Naive thymus-derived CD4-positive, alpha-beta T cell (primary cell): ENCODE data around the gene GP9. TPM values are rescaled to one million over a fixed set of nuclear protein-coding genes. Genes with fewer than 3 reads are reported as not detected.

Experiments
- ATAC-seq: fragments of 150-1000 bp; cut with Tn5 transposase; 2 replicates; pipeline ENCODE4 v1.10.0; 2021; ENCODE audit warnings: mild to moderate bottlenecking, moderate library complexity
- CTCF ChIA-PET: fragments of 350-600 bp; sonication (Branson Sonifier 250); formaldehyde crosslinking; loops from one replicate; lab custom pipeline; 2021; ENCODE audit warnings: antibody characterized with exemption; lab: Charles Lee
- POLR2A ChIA-PET: fragments of 350-600 bp; sonication (Branson Sonifier 250); formaldehyde crosslinking; loops from one replicate; lab custom pipeline; 2021; ENCODE audit warnings: antibody characterized with exemption, inconsistent platforms; lab: Charles Lee
- DNase-seq, 9 donors: peaks; one replicate each; pipeline versions ENCODE4 v3.0.0 to v3.0.0-alpha.2; 2020 to 2022; ENCODE audit warnings: mixed read lengths in 1 of 9
- H3K27ac ChIP-seq: one replicate; pipeline ENCODE4 v1.7.0; 2013; ENCODE audit warnings: mild to moderate bottlenecking, low read depth, low read length, moderate library complexity
- H3K27me3 ChIP-seq, 2 donors: one replicate each; pipeline ENCODE4 v1.7.0; 2013; ENCODE audit warnings: low read length in 2 of 2, mild to moderate bottlenecking in 2 of 2, moderate library complexity in 2 of 2; ENCODE audit not compliant: control insufficient read depth in 2 of 2, insufficient read depth in 2 of 2
- H3K36me3 ChIP-seq, 3 experiments: 1 replicate in 2 of 3; 2 replicates in 1 of 3; pipeline ENCODE4 v1.7.0; 2013; ENCODE audit warnings: low read length in 3 of 3, mild to moderate bottlenecking in 3 of 3, moderate library complexity in 1 of 3; ENCODE audit not compliant: insufficient read depth in 3 of 3, control insufficient read depth in 2 of 3
- H3K4me1 ChIP-seq, 2 donors: one replicate each; pipeline ENCODE4 v1.7.0; 2013; ENCODE audit warnings: low read length in 2 of 2, mild to moderate bottlenecking in 2 of 2, moderate library complexity in 1 of 2; ENCODE audit not compliant: control insufficient read depth in 2 of 2, insufficient read depth in 2 of 2
- H3K4me3 ChIP-seq: 2 replicates; pipeline ENCODE4 v1.7.0; 2013; ENCODE audit warnings: mild to moderate bottlenecking, low read length
- H3K9me3 ChIP-seq, 3 experiments: 1 replicate in 2 of 3; 2 replicates in 1 of 3; pipeline ENCODE4 v1.7.0; 2013; ENCODE audit warnings: low read length in 3 of 3; ENCODE audit not compliant: control insufficient read depth in 2 of 3
- H3K27ac Mint-ChIP-seq, 9 donors: one replicate each; pipeline ENCODE4 v1.8.0; 2020 to 2022; ENCODE audit warnings: mixed read lengths in 9 of 9, mild to moderate bottlenecking in 8 of 9, moderate library complexity in 5 of 9, inconsistent platforms in 2 of 9
- H3K27me3 Mint-ChIP-seq, 5 donors: one replicate each; pipeline ENCODE4 v1.8.0; 2021 to 2022; ENCODE audit warnings: mixed read lengths in 5 of 5, mild to moderate bottlenecking in 1 of 5
- H3K36me3 Mint-ChIP-seq, 5 donors: one replicate each; pipeline ENCODE4 v1.8.0; 2020 to 2022; ENCODE audit warnings: mixed read lengths in 5 of 5, mild to moderate bottlenecking in 3 of 5, inconsistent platforms in 1 of 5
- H3K4me1 Mint-ChIP-seq, 7 donors: one replicate each; pipeline ENCODE4 v1.8.0; 2020 to 2022; ENCODE audit warnings: mixed read lengths in 7 of 7, mild to moderate bottlenecking in 3 of 7, inconsistent platforms in 1 of 7
- H3K4me3 Mint-ChIP-seq, 10 donors: one replicate each; pipeline ENCODE4 v1.8.0; 2020 to 2022; ENCODE audit warnings: mild to moderate bottlenecking in 10 of 10, mixed read lengths in 10 of 10, moderate library complexity in 6 of 10, inconsistent platforms in 2 of 10
- H3K9me3 Mint-ChIP-seq, 11 donors: one replicate each; pipeline ENCODE4 v1.8.0; 2020 to 2022; ENCODE audit warnings: mixed read lengths in 11 of 11, mild to moderate bottlenecking in 4 of 11, inconsistent platforms in 1 of 11, moderate library complexity in 1 of 11
- intact Hi-C, 2 donors: fragments of 100-400 bp; cut with micrococcal nuclease; formaldehyde crosslinking; loops; one replicate each; pipeline ENCODE4 v1.15.1; 2023
- polyA plus RNA-seq, 2 donors: library from polyadenylated mRNA; unstranded; fragments of 300-500 nt; fragmentation: Illumina TruSeq; gene quantifications; one replicate each; pipeline ENCODE4 v1.2.3, GENCODE V29; 2021
- total RNA-seq, 6 experiments: library from RNA in 5 of 6; stranded (reverse) in 5 of 6; gene quantifications; 1 replicate in 5 of 6; 2 replicates in 1 of 6; pipeline ENCODE4 v1.2.3 and lab custom pipeline; 2021 to 2026

Gene GP9
- total RNA-seq (1 to 10 TPM in 1 of 5 experiments, not detected in 4; 2.5 TPM), polyA plus RNA-seq (not detected), total RNA-seq (lab: John Stamatoyannopoulos, UW) (not detected)

DNA sequence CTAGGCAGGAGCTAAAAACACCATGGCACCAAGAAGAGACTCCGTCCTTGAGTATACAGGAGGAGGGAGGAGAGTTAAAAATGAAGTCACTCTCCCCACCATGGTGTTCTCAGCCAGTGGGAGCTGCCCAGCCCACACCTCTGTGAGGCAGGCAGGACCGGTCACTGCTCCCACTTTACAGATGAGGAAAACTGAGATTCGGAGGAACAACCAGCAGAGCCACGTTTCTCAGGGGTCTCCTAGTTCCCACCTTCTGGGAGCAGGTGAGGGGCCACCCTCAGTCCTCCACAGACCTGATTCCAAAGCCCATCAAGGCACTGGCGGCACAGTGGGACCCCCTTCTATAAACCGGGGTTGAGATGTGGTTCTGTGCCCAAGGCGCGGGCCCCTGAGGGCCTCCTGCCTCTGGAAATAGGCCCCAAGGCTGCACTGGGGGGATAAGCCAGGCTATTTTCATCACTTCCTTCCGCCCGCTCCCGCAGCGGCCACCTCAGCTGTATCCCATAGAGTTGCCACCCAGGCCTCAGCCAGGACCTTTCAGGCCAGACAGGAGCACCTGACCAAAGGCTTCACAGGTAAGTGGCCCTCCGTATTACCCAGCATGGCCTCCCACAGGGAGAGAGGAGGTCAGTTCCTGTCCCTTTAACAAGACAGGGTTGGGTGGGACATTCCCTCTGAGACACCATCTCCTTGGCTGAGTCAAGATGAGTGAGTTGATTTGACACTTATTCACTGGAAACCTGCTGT is at the start of gene GP9:
TSS of gene GP9 (plus strand) at position 504 of the 747 bp plus-strand sequence. CDS start 961 bp downstream, outside the sequence.
- no peak within 1 kb of the TSS for H3K27ac Mint-ChIP-seq

DNA sequence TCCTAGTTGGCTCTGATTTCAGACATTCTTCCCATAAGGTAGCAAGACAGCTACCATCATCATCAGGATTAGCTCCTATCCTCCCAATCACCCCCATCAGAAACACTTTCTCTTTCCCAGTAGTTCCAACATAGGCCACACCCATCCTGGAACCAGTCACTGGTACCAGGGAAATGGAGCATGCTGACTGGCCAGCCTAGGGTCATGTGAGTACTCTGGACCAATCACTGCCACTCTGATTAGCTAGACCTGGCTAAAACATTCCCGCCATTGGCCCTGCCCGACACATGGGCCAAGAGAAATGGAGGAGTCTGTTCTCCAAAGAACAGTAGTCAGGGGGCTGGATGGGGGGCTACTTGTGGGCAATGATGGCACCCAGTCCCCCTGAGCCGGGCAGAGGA is 47.1 kb upstream of the GP9 start:
- H3K27me3 Mint-ChIP-seq, result no peaks in the 10 kb centered on the region

More for the DNA sequence above, at the start of gene GP9:
- no peak for ATAC-seq
- DNase-seq, result no peak
- H3K27me3 ChIP-seq, result no peaks in the 10 kb centered on the region
- Mint-ChIP-seq H3K9me3 (no peaks in the 10 kb centered on the region), H3K27me3 (peaks cover 0 to 5% (median 0%) of the 10 kb centered on the region in 5 donors), H3K4me3 (no peak within 1 kb of the TSS), H3K4me1 (peaks cover 0 to 13% (median 5%) of the 10 kb centered on the region in 7 donors), H3K36me3 (peaks cover 0 to 4% (median 0%) of the 10 kb centered on the region in 5 donors)
- no peaks in the 10 kb centered on the region for H3K9me3 ChIP-seq
- ChIA-PET POLR2A (interaction anchor here (1.0 kb wide), 2 partner anchors 8 to 58 kb away, joined by 3 read pairs; no protein-coding TSS in a partner anchor), CTCF (interaction anchor here (1.3 kb wide), 1 partner anchor 8 kb away, joined by 3 read pairs; no protein-coding TSS in a partner anchor)
- H3K4me3 ChIP-seq, result no peak within 1 kb of the TSS
- H3K27ac ChIP-seq, result no peak within 1 kb of the TSS
- no peaks in the 10 kb centered on the region for H3K4me1 ChIP-seq
- no peaks in the 10 kb centered on the region for H3K36me3 ChIP-seq
- intact Hi-C loops, result no loop called here

DNA sequence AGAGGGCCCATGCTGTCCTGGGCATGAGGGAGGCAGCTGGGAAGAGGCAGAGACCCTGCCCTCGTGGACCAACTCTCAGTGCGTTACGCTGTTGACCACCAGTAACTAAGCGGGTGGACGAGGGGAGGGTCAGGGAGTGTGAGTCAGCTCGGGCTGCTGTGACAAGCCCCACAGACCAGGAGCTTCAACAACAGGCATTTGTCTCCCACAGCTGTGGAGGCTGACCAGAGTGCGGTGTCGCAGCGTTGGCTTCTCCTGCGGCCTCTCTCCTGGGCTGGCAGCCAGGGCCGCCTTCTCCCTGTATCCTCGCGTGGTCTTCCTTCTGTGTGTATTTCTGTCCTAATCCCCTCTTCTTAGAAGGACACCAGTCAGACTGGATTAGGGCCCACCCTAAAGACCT is 46.4 kb upstream of the GP9 start:
- Mint-ChIP-seq H3K27ac (peak overlapping the region; percentile 90 to 100 (median 97)), H3K4me3 (peak overlapping the region in 3 of 10 donors; percentile 35 to 86 (median 83)), H3K9me3 (peaks cover 0 to 4% (median 0%) of the 10 kb centered on the region in 11 donors), H3K36me3 (no peaks in the 10 kb centered on the region), H3K27me3 (no peaks in the 10 kb centered on the region), H3K4me1 (peaks cover 31 to 64% (median 48%) of the 10 kb centered on the region in 7 donors)
- DNase-seq, result no peak
- Histone ChIP-seq H3K4me3 (no peak overlapping the region), H3K9me3 (no peaks in the 10 kb centered on the region), H3K4me1 (peaks cover 26 to 33% of the 10 kb centered on the region in 2 donors), H3K36me3 (no peaks in the 10 kb centered on the region), H3K27me3 (no peaks in the 10 kb centered on the region), H3K27ac (peak overlapping the region; percentile 30)
- ChIA-PET POLR2A (interaction anchor here (0.8 to 12.0 kb wide), 6 partner anchors 13 to 302 kb away, joined by 3 to 236 read pairs (median 40); partner anchors contain the start of genes CFAP92, EFCC1 and RAB43), CTCF (interaction anchor here (2.8 to 6.8 kb wide), 5 partner anchors 9 to 43 kb away, joined by 26 to 117 read pairs (median 74); no protein-coding TSS in a partner anchor)
- no peak for ATAC-seq
- intact Hi-C loops, result no loop called here

More for the DNA sequence above, 47.1 kb upstream of the GP9 start:
- H3K27ac Mint-ChIP-seq, result peak overlapping the region; percentile 11 to 100 (median 85)
- Histone ChIP-seq H3K9me3 (no peaks in the 10 kb centered on the region), H3K27me3 (no peaks in the 10 kb centered on the region), H3K27ac (peak overlapping the region; percentile 30), H3K4me3 (no peak overlapping the region), H3K4me1 (peaks cover 26 to 33% of the 10 kb centered on the region in 2 donors), H3K36me3 (no peaks in the 10 kb centered on the region)
- DNase-seq (no peak), ATAC-seq (no peak)
- H3K9me3 Mint-ChIP-seq, result peaks cover 0 to 4% (median 0%) of the 10 kb centered on the region in 11 donors
- no peak overlapping the region for H3K4me3 Mint-ChIP-seq
- ChIA-PET CTCF (interaction anchor here (0.9 to 6.8 kb wide), 3 partner anchors 8 to 106 kb away, joined by 3 to 117 read pairs (median 14); no protein-coding TSS in a partner anchor), POLR2A (interaction anchor here (0.8 to 12.0 kb wide), 6 partner anchors 13 to 220 kb away, joined by 3 to 236 read pairs (median 32); partner anchors contain the start of genes CFAP92, EFCC1 and RAB43)
- peaks cover 25 to 59% (median 42%) of the 10 kb centered on the region in 7 donors for H3K4me1 Mint-ChIP-seq
- intact Hi-C loops, result no loop called here
- H3K36me3 Mint-ChIP-seq, result no peaks in the 10 kb centered on the region

DNA sequence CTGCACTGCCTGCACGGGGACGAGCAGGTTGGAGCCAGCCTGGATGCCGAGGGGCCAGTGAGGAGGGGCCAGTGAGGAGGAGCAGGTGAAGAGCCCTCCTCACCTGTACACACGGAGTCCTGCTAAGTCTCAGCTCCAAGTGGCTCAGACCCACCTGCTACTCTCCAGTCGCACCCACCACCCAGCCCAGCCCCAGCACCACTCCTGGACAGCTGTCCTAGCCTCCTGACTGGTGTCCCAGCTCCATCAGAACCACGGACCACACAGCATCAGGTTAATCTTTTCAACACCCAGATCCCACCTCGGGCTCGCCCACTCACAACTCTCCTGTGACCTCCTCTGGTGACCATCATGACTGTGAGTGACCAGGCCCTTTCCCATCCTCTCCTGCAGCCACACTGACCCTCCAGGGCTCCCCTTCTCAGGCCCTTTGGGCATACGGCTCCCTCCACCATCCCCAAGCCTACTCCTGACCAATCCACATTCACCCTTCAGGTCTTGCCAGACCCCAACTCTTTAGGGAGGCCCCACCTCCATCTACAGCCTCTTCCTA is 45.7 kb upstream of the GP9 start:
- intact Hi-C loops, result no loop called here
- H3K4me3 ChIP-seq, result no peak overlapping the region
- Mint-ChIP-seq H3K27me3 (no peaks in the 10 kb centered on the region), H3K36me3 (no peaks in the 10 kb centered on the region), H3K4me3 (peak overlapping the region in 9 of 10 donors; percentile 34 to 87 (median 83)), H3K4me1 (peaks cover 31 to 66% (median 48%) of the 10 kb centered on the region in 7 donors), H3K27ac (peak overlapping the region; percentile 90 to 100 (median 97)), H3K9me3 (peaks cover 0 to 4% (median 0%) of the 10 kb centered on the region in 11 donors)
- H3K27ac ChIP-seq, result peak overlapping the region; percentile 75
- H3K4me1 ChIP-seq, result peaks cover 26 to 33% of the 10 kb centered on the region in 2 donors
- ATAC-seq, result no peak
- DNase-seq, result no peak
- H3K27me3 ChIP-seq, result no peaks in the 10 kb centered on the region
- ChIA-PET CTCF (interaction anchor here (0.7 to 6.8 kb wide), 11 partner anchors 10 to 231 kb away, joined by 3 to 117 read pairs (median 26); partner anchors contain the start of genes CFAP92 and RAB43), POLR2A (interaction anchor here (0.8 to 12.0 kb wide), 12 partner anchors 8 to 301 kb away, joined by 4 to 236 read pairs (median 14); partner anchors contain the start of genes CFAP92, CNBP, COPG1 and EFCC1)
- H3K36me3 ChIP-seq, result no peaks in the 10 kb centered on the region
- H3K9me3 ChIP-seq, result no peaks in the 10 kb centered on the region

DNA sequence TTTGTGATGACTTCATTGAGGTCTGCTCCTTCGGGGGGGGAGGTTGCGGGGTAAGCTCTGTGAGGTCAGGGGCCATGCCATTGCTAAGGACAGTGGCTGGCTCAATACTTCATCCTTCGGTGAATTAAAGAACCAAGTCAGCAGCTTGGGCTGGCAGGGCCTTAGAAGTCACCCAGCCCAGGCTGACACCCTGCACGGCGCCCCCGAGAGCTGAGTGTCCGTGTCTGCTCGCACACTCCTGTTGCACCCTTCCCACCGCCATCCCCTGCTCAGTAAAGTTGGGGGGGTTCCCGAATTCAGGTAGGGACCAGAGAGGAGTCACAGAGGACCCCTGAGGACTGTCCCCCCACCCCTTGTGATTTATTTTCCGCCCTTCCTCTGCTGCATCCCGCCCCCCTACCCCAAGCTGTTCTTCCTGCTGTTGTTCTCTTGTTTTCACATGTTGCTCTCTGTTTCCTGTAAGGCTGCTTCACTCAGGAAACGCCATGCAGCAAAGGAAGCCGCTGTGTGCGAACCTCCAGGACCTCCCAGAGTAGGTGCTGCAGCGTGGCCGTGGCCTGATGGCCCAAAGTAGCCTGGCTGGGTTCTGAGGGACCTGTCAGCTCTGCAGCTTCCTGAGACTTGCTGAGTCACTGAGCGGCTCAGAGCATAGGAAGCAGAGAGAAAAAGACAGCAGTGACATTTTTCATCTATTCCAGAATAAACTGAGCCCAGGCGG is 45.0 kb upstream of the GP9 start:
- intact Hi-C loops, result loop anchor here (1.0 to 2.0 kb wide), 8 partner anchors 11 to 230 kb away; partner anchors contain the start of gene CFAP92 (in 2 of the 2)
- peak in 7 of 9 donors; percentile 37 to 58 (median 49) for DNase-seq
- H3K4me3 ChIP-seq, result peak overlapping the region; percentile 41
- ATAC-seq, result peak; percentile 62
- H3K27me3 ChIP-seq, result no peaks in the 10 kb centered on the region
- Mint-ChIP-seq H3K27me3 (no peaks in the 10 kb centered on the region), H3K4me3 (peak overlapping the region; percentile 68 to 87 (median 84)), H3K36me3 (no peaks in the 10 kb centered on the region), H3K4me1 (peaks cover 31 to 66% (median 48%) of the 10 kb centered on the region in 7 donors), H3K9me3 (peaks cover 0 to 4% (median 0%) of the 10 kb centered on the region in 11 donors), H3K27ac (peak overlapping the region; percentile 90 to 100 (median 97))
- ChIA-PET CTCF (interaction anchor here (0.6 to 6.8 kb wide), 23 partner anchors 10 to 230 kb away, joined by 3 to 117 read pairs (median 6); partner anchors contain the start of genes CFAP92 and RAB43), POLR2A (interaction anchor here (0.7 to 12.0 kb wide), 23 partner anchors 8 to 301 kb away, joined by 3 to 236 read pairs (median 5); partner anchors contain the start of genes ACAD9, CFAP92, CNBP and COPG1)
- H3K27ac ChIP-seq, result peak overlapping the region; percentile 75
- no peaks in the 10 kb centered on the region for H3K36me3 ChIP-seq
- H3K9me3 ChIP-seq, result no peaks in the 10 kb centered on the region
- H3K4me1 ChIP-seq, result peaks cover 26 to 33% of the 10 kb centered on the region in 2 donors
